BE2C (cell line): ENCODE measurements around the gene LYZ. TPM values are rescaled to one million over a fixed set of nuclear protein-coding genes. Genes with fewer than 3 reads are reported as not detected.
"Not testable (repeated sequence)": the region's sequence is repeated elsewhere in the genome, so short reads cannot be mapped to it uniquely, and the experiment has no call there.

Source experiments
- DNase-seq: peaks from one replicate; pipeline ENCODE4 v3.0.0-alpha.2; 2020
- H3K27me3 ChIP-seq: fragments of 250-450 bp; sonication (Bioruptor Pico); 2 replicates; pipeline ENCODE4 v1.5.1; 2020; ENCODE audit warnings: mild to moderate bottlenecking
- H3K36me3 ChIP-seq: fragments of 250-450 bp; sonication (Bioruptor Pico); 2 replicates; pipeline ENCODE4 v1.5.1; 2020; ENCODE audit warnings: mild to moderate bottlenecking
- H3K4me1 ChIP-seq: fragments of 250-450 bp; sonication (Bioruptor Pico); 2 replicates; pipeline ENCODE4 v1.5.1; 2020
- H3K4me3 ChIP-seq: 2 replicates; pipeline ENCODE4 v1.5.1; 2011; ENCODE audit warnings: low read depth, low read length
- H3K9me3 ChIP-seq: fragments of 250-450 bp; sonication (Bioruptor Pico); 2 replicates; pipeline ENCODE4 v1.5.1; 2020
- CTCF ChIP-seq: IDR thresholded peaks from 2 replicates; pipeline ENCODE4 v1.5.1; 2012; ENCODE audit warnings: mild to moderate bottlenecking, low read depth, low read length
- polyA plus RNA-seq: library from polyadenylated mRNA; unstranded; fragments of >200 nt; gene quantifications from one replicate; pipeline ENCODE4 v1.2.1, GENCODE V29; 2012; ENCODE audit warnings: low read depth, missing spikeins; ENCODE audit not compliant: insufficient read length, insufficient read depth

The LYZ gene
- polyA plus RNA-seq, result not detected

- Histone ChIP-seq H3K4me1 (no peaks in the 10 kb centered on the region), H3K36me3 (no peaks in the 10 kb centered on the region), H3K9me3 (no peaks in the 10 kb centered on the region), H3K4me3 (no peak within 1 kb of the TSS), H3K27me3 (peaks cover 26% of the 10 kb centered on the region)
- TF ChIP-seq CTCF, result no peak
- DNase-seq, result no peak
These were observed at the start of gene LYZ for GRCh38 chr12:69348162-69348938. LYZ (plus strand) TSS chr12:69348381; CDS start chr12:69348409, 28 bp downstream.

- no peak for TF ChIP-seq CTCF
These were observed 49.2 kb upstream of the LYZ start for GRCh38 chr12:69298947-69299346.

GRCh38 chr12:69304284-69304683, 43.9 kb upstream of the LYZ start:
- Histone ChIP-seq H3K9me3 (no peaks in the 10 kb centered on the region), H3K27me3 (no peaks in the 10 kb centered on the region; the same call in 1 of the 2 replicates), H3K4me3 (no peak overlapping the region), H3K36me3 (no peaks in the 10 kb centered on the region), H3K4me1 (no peaks in the 10 kb centered on the region)
- TF ChIP-seq CTCF, result no peak
- DNase-seq, result no peak

More at GRCh38 chr12:69298947-69299346, 49.2 kb upstream of the LYZ start:
- Histone ChIP-seq H3K4me1 (no peaks in the 10 kb centered on the region), H3K9me3 (no peaks in the 10 kb centered on the region), H3K27me3 (peaks cover 6% of the 10 kb centered on the region; the same call in 1 of the 2 replicates), H3K4me3 (no peak overlapping the region), H3K36me3 (no peaks in the 10 kb centered on the region)
- DNase-seq, result no peak

- no peaks in the 10 kb centered on the region for H3K27me3 ChIP-seq
- DNase-seq, result no peak
- no peak for TF ChIP-seq CTCF
These were observed 38.7 kb upstream of the LYZ start for GRCh38 chr12:69309461-69309860.

GRCh38 chr12:69313209-69313608, 35.0 kb upstream of the LYZ start:
- no peak overlapping the region for H3K4me3 ChIP-seq
- no peaks in the 10 kb centered on the region for H3K36me3 ChIP-seq
- no peak for DNase-seq
- no peaks in the 10 kb centered on the region for H3K27me3 ChIP-seq
- no peaks in the 10 kb centered on the region for H3K9me3 ChIP-seq
- no peak for TF ChIP-seq CTCF
- no peaks in the 10 kb centered on the region for H3K4me1 ChIP-seq

More at GRCh38 chr12:69309461-69309860, 38.7 kb upstream of the LYZ start:
- H3K4me1 ChIP-seq, result no peaks in the 10 kb centered on the region
- no peak overlapping the region for H3K4me3 ChIP-seq
- H3K36me3 ChIP-seq, result no peaks in the 10 kb centered on the region
- H3K9me3 ChIP-seq, result no peaks in the 10 kb centered on the region

- H3K27me3 ChIP-seq, H3K9me3 ChIP-seq, H3K4me3 ChIP-seq, DNase-seq, H3K4me1 ChIP-seq, H3K36me3 ChIP-seq: not testable (repeated sequence)
These were observed 31.4 kb upstream of the LYZ start for GRCh38 chr12:69316784-69317183.

GRCh38 chr12:69317233-69317632, 30.9 kb upstream of the LYZ start:
- not testable (repeated sequence) for DNase-seq, H3K36me3 ChIP-seq, H3K4me3 ChIP-seq, H3K27me3 ChIP-seq, H3K9me3 ChIP-seq, H3K4me1 ChIP-seq
